Suprapubic skin (tissue), 4 donors: ENCODE measurements around the gene ZBTB14. TPM values are rescaled to one million over a fixed set of nuclear protein-coding genes. Genes with fewer than 3 reads are reported as not detected.

Experiments used
- DNase-seq, 2 donors: peaks; one replicate each; pipeline ENCODE4 v3.0.0-alpha.2; 2019; ENCODE audit warnings: low spot score in 2 of 2
- H3K27ac ChIP-seq: fragments of 200-600 bp; sonication (generic); one replicate; pipeline ENCODE4 v1.5.1; 2019
- H3K27me3 ChIP-seq: fragments of 200-600 bp; sonication (generic); one replicate; pipeline ENCODE4 v1.5.1; 2019
- H3K36me3 ChIP-seq: fragments of 200-600 bp; sonication (generic); one replicate; pipeline ENCODE4 v1.5.1; 2019
- H3K4me1 ChIP-seq: fragments of 200-600 bp; sonication (generic); one replicate; pipeline ENCODE4 v1.5.1; 2019
- H3K4me3 ChIP-seq: fragments of 200-600 bp; sonication (generic); one replicate; pipeline ENCODE4 v1.5.1; 2019; ENCODE audit warnings: mild to moderate bottlenecking
- H3K9me3 ChIP-seq: fragments of 200-600 bp; sonication (generic); one replicate; pipeline ENCODE4 v1.5.1; 2019
- EP300 ChIP-seq: sonication (generic); formaldehyde crosslinking; IDR thresholded peaks from one replicate; pipeline ENCODE4 v1.6.1; 2017; ENCODE audit warnings: antibody characterized with exemption
- POLR2A ChIP-seq, 2 donors: fragments of 450-650 bp; IDR thresholded peaks; one replicate each; pipeline ENCODE4 v1.6.1; 2017; ENCODE audit warnings: antibody characterized with exemption in 2 of 2, mild to moderate bottlenecking in 2 of 2, moderate library complexity in 2 of 2
- POLR2AphosphoS5 ChIP-seq, 3 donors: sonication (generic); formaldehyde crosslinking; IDR thresholded peaks; one replicate each; pipeline ENCODE4 v1.6.1; 2017; ENCODE audit warnings: antibody characterized with exemption in 3 of 3
- WGBS: methylation state at CpG from one replicate; pipeline ENCODE4 v1.1.5; 2018; 5-methylcytosine and 5-hydroxymethylcytosine counted together
- total RNA-seq, 4 donors: library from RNA; depleted of rRNA; stranded (reverse); fragments of >200 nt; gene quantifications; one replicate each; pipeline ENCODE4 v1.1.0, GENCODE V29; 2016
- TF ChIP-seq, protein P1 (sequence below), 2 donors: fragments of 200-600 bp in 1 of 2; fragments of 450-650 bp in 1 of 2; sonication (generic) in 1 of 2; IDR thresholded peaks; one replicate each; pipeline ENCODE4 v1.5.1; 2016 to 2019; ENCODE audit warnings: antibody characterized with exemption in 2 of 2, mild to moderate bottlenecking in 1 of 2, moderate library complexity in 1 of 2

The ZBTB14 gene, protein sequence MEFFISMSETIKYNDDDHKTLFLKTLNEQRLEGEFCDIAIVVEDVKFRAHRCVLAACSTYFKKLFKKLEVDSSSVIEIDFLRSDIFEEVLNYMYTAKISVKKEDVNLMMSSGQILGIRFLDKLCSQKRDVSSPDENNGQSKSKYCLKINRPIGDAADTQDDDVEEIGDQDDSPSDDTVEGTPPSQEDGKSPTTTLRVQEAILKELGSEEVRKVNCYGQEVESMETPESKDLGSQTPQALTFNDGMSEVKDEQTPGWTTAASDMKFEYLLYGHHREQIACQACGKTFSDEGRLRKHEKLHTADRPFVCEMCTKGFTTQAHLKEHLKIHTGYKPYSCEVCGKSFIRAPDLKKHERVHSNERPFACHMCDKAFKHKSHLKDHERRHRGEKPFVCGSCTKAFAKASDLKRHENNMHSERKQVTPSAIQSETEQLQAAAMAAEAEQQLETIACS
- total RNA-seq: 10 to 100 TPM; 11.0 to 19.8 (median 16.4) TPM

DNA sequence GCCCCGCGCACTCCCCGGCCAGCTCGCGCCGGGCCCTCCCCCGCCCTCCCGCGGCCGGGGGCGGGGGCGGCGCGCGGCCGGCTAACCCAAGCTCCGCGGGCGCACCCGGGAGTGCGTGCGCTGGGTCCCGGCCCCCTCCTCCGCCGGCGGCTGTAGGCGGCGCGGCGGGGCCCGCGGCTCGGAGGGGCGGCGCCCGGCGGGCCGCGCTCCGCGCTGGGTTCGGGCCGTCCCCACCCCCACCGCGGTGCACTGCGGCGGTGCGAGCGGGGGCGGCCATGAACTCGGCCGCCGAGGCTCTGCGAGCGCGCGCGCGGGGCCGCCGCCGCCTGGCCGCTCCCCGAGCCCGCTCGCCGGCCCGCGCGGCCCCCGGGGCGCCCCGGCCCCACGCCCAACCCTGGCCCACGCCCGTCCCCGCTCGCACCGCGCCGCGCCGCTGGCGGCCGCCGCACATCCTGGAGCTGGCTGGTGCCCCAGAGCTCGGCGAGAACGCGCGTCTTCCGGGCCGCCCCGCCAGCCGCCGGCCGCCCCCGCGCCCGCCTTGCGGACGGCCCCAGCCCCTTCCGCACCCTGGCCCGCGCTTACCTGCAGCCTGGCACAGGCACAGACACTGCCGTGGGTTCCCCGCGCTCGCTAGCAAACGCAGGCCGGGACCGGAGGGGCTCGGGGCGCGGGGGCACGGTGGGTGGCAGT lies at the start of gene ZBTB14:
ZBTB14 (minus strand) TSS at position 496 of the 690 bp plus-strand sequence. CDS start 2,480 bp downstream, outside the sequence.
- H3K27me3 ChIP-seq: no peaks in the 10 kb centered on the region
- DNase-seq: peak in 1 of 2 donors; percentile 79
- H3K4me1 ChIP-seq: peaks cover 8% of the 10 kb centered on the region
- H3K9me3 ChIP-seq: no peaks in the 10 kb centered on the region
- WGBS: no CpG with 5 or more reads among the region's 116 CpGs
- H3K36me3 ChIP-seq: peaks cover 16% of the 10 kb centered on the region
- TF ChIP-seq EP300 (no peak), POLR2A (IDR thresholded peaks at IDR 0.05) (no peak), POLR2AphosphoS5 (IDR thresholded peaks at IDR 0.05) (no peak)
- TF ChIP-seq, protein P1, sequence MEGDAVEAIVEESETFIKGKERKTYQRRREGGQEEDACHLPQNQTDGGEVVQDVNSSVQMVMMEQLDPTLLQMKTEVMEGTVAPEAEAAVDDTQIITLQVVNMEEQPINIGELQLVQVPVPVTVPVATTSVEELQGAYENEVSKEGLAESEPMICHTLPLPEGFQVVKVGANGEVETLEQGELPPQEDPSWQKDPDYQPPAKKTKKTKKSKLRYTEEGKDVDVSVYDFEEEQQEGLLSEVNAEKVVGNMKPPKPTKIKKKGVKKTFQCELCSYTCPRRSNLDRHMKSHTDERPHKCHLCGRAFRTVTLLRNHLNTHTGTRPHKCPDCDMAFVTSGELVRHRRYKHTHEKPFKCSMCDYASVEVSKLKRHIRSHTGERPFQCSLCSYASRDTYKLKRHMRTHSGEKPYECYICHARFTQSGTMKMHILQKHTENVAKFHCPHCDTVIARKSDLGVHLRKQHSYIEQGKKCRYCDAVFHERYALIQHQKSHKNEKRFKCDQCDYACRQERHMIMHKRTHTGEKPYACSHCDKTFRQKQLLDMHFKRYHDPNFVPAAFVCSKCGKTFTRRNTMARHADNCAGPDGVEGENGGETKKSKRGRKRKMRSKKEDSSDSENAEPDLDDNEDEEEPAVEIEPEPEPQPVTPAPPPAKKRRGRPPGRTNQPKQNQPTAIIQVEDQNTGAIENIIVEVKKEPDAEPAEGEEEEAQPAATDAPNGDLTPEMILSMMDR (IDR thresholded peaks at IDR 0.05): no peak
- peak within 1 kb of the TSS; percentile 92 for H3K4me3 ChIP-seq
- peak within 1 kb of the TSS; percentile 99 for H3K27ac ChIP-seq

DNA sequence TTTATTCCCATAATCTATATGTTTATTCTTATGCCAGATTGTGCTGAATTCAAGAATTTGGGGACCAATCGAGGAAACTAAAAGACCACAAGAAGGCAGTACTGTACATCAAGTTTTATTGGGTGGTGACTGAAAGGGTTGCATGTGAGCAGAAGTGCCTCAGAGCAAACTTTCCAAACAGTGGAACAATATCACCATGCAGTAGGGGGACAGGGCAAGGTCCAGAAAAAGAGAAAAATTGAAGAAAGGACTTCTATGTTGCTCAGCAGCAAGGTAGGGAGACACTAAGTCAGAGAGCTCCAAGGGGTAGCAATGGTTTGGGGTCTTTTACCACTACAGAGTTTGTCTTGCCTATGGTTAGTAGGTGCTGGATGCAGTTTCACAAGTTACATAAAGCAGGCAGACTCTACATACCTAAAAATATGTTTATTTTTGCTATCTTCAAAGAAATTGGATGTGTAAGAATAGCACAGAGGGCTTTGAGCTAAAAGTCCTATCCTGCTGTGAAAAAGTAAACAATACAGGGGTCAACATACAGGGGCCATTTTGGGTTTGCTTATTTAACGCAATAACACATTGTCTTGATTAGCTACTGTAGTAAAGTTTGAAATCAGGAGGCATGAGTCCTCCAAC lies 43.8 kb upstream of the ZBTB14 start:
- Histone ChIP-seq H3K4me3 (no peak overlapping the region), H3K36me3 (no peaks in the 10 kb centered on the region), H3K27ac (no peak overlapping the region), H3K9me3 (no peaks in the 10 kb centered on the region), H3K27me3 (no peaks in the 10 kb centered on the region), H3K4me1 (no peaks in the 10 kb centered on the region)
- WGBS: 78% methylated on average over 2 of the region's 2 CpGs
- TF ChIP-seq, protein P1 (IDR thresholded peaks at IDR 0.05): no peak
- TF ChIP-seq POLR2AphosphoS5 (IDR thresholded peaks at IDR 0.05): no peak
- no peak for TF ChIP-seq POLR2A (IDR thresholded peaks at IDR 0.05)
- TF ChIP-seq EP300: no peak
- DNase-seq: no peak

GRCh38 chr18:5334456-5335075 lies 39.0 kb upstream of the ZBTB14 start:
- Histone ChIP-seq H3K4me1 (no peaks in the 10 kb centered on the region), H3K36me3 (no peaks in the 10 kb centered on the region), H3K27ac (no peak overlapping the region), H3K4me3 (no peak overlapping the region), H3K9me3 (no peaks in the 10 kb centered on the region), H3K27me3 (no peaks in the 10 kb centered on the region)
- DNase-seq: no peak
- 43% methylated on average over 6 of the region's 6 CpGs for WGBS
- TF ChIP-seq EP300 (no peak), POLR2AphosphoS5 (IDR thresholded peaks at IDR 0.05) (no peak), POLR2A (IDR thresholded peaks at IDR 0.05) (no peak)
- TF ChIP-seq, protein P1 (IDR thresholded peaks at IDR 0.05): no peak

DNA sequence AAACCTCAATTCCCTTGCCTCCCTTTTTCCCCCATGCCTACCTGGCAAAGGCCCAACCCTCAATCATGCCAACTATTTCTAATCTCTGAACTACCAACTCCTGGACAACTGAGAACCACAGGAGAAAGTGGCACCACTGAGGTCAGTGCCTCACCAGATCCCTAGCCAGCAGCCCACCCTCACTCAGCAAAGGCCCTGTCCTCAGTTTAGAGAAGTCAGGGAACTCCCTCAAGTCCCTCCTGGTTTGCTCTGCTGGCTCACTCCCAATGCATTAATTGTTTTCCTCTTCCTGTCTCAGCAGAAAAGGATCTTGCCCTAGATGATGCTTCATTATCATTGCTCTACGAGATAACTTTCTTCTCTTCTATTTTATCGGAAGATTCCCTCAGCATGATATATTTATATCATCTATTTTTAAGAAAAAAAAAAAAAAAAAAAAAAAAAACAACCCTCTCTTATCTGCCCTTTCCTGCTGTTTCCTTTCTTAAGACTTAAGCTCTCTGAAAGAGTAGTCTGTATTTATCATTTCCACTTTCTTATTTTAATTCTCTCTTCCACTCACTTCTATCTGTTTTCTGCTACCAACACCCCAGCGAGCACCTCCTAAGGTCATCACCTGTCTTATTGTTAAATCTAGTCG lies 22.7 kb upstream of the ZBTB14 start:
- Histone ChIP-seq H3K9me3 (no peaks in the 10 kb centered on the region), H3K4me3 (no peak overlapping the region), H3K36me3 (no peaks in the 10 kb centered on the region), H3K27ac (no peak overlapping the region), H3K4me1 (no peaks in the 10 kb centered on the region), H3K27me3 (no peaks in the 10 kb centered on the region)
- no peak for TF ChIP-seq POLR2AphosphoS5 (IDR thresholded peaks at IDR 0.05)
- TF ChIP-seq POLR2A (IDR thresholded peaks at IDR 0.05): no peak
- no peak for TF ChIP-seq EP300
- TF ChIP-seq, protein P1 (IDR thresholded peaks at IDR 0.05): no peak
- 64% methylated on average over 4 of the region's 4 CpGs for WGBS
- no peak for DNase-seq
